Smooth muscle cell (in vitro differentiated cells): Measurements from ENCODE around the gene FAHD2A. TPM values are rescaled to one million over a fixed set of nuclear protein-coding genes. Genes with fewer than 3 reads are reported as not detected.

Experiments used
- DNase-seq: peaks from one replicate; lab custom pipeline; 2025; ENCODE audit not compliant: unreplicated experiment; lab: John Stamatoyannopoulos, UW
- H2AFZ ChIP-seq: fragments of 200-600 bp; sonication (generic); 2 replicates; pipeline ENCODE4 v1.6.0; 2016; ENCODE audit warnings: antibody characterized with exemption, low read depth, mild to moderate bottlenecking
- H3F3A ChIP-seq: fragments of 200-600 bp; sonication (generic); 2 replicates; pipeline ENCODE4 v1.6.0; 2017; ENCODE audit warnings: antibody characterized with exemption, low read depth
- H3K27ac ChIP-seq: fragments of 200-600 bp; sonication (generic); 2 replicates; pipeline ENCODE4 v1.5.1; 2016; ENCODE audit warnings: low read depth, mild to moderate bottlenecking
- H3K27me3 ChIP-seq: fragments of 200-600 bp; sonication (generic); 2 replicates; pipeline ENCODE4 v1.6.1; 2016; ENCODE audit warnings: low read depth, mild to moderate bottlenecking
- H3K36me3 ChIP-seq: fragments of 200-600 bp; sonication (generic); 2 replicates; pipeline ENCODE4 v1.5.1; 2016; ENCODE audit warnings: low read depth
- H3K4me1 ChIP-seq: fragments of 200-600 bp; sonication (generic); 2 replicates; pipeline ENCODE4 v1.5.1; 2016; ENCODE audit warnings: low read depth
- H3K4me2 ChIP-seq: fragments of 200-600 bp; sonication (generic); 2 replicates; pipeline ENCODE4 v1.6.0; 2016; ENCODE audit warnings: mild to moderate bottlenecking
- H3K4me3 ChIP-seq: fragments of 200-600 bp; sonication (generic); 2 replicates; pipeline ENCODE4 v1.5.1; 2016; ENCODE audit warnings: mild to moderate bottlenecking
- H3K79me2 ChIP-seq: fragments of 200-600 bp; sonication (generic); 2 replicates; pipeline ENCODE4 v1.6.0; 2016; ENCODE audit warnings: low read depth, mild to moderate bottlenecking
- H3K9ac ChIP-seq: fragments of 200-600 bp; sonication (generic); 2 replicates; pipeline ENCODE4 v1.6.0; 2016; ENCODE audit warnings: low read depth
- H3K9me3 ChIP-seq: fragments of 200-600 bp; sonication (generic); replicated peaks from 2 replicates; pipeline ENCODE4 v1.5.1; 2016; ENCODE audit warnings: low read depth
- H4K20me1 ChIP-seq: fragments of 200-600 bp; sonication (generic); 2 replicates; pipeline ENCODE4 v1.6.0; 2016; ENCODE audit warnings: low read depth
- CTCF ChIP-seq: fragments of 200-600 bp; sonication (generic); IDR thresholded peaks from 2 replicates; pipeline ENCODE4 v1.5.1; 2017; ENCODE audit warnings: borderline replicate concordance, mild to moderate bottlenecking, antibody characterized with exemption; ENCODE audit not compliant: insufficient read depth, poor library complexity, severe bottlenecking
- WGBS: methylation state at CpG from one replicate; pipeline ENCODE4 v1.1.7; 2016; ENCODE audit warnings: low lambda C conversion rate; 5-methylcytosine and 5-hydroxymethylcytosine counted together
- polyA plus RNA-seq: library from polyadenylated mRNA; unstranded; fragments of >200 nt; fragmentation: Nextera tagmentation; extraction: Ambion mirVana; gene quantifications from 2 replicates; pipeline ENCODE4 v1.2.1, GENCODE V29; 2016
- total RNA-seq: library from RNA; depleted of rRNA; stranded (reverse); fragments of >200 nt; gene quantifications from 2 replicates; pipeline ENCODE4 v1.2.3, GENCODE V29; 2014

Gene FAHD2A
- total and polyA plus RNA-seq, 2 experiments from 2014 or later: 32.2 to 44.6 TPM

DNA sequence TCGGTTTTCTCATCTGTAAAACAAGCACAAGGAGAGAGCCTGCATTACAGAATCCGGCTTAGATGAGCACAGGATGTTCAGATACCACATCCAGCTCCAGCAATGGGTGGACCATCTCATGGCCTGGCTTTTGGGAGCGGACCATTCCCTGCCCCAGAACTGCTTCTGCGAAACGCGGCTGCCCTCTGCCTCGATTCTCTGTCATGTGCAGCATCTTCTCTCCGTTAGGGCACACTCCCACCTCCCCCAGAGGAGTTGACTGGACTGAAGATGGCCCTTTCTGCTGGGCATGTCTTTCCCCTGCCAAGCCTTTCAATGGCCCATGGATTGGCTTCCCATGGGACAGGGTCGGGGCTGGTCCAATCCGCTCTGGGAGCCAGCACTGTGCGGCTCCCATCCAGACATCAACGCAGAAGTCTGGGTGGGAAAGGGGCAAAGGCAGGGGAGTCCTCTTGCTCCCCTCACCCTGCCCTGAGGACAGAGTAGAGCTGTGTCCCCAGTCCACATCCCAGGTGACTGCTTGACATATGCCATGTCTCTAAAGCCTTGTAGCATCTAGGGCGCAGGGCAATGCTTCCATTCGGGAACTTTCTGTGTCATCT lies 14.3 kb upstream of the FAHD2A start:
- H3K9ac ChIP-seq: no peak overlapping the region
- no peaks in the 10 kb centered on the region for H4K20me1 ChIP-seq
- no peak for TF ChIP-seq CTCF
- H3K36me3 ChIP-seq: no peaks in the 10 kb centered on the region
- H3K27me3 ChIP-seq: no peaks in the 10 kb centered on the region
- H3K79me2 ChIP-seq: no peaks in the 10 kb centered on the region
- no peak overlapping the region for H3K4me3 ChIP-seq
- H2AFZ ChIP-seq: no peak overlapping the region
- H3K4me1 ChIP-seq: no peaks in the 10 kb centered on the region
- 89% methylated on average over 14 of the region's 14 CpGs for WGBS
- H3K9me3 ChIP-seq: no peaks in the 10 kb centered on the region
- no peaks in the 10 kb centered on the region for H3F3A ChIP-seq
- no peak overlapping the region for H3K4me2 ChIP-seq
- no peak for DNase-seq
- H3K27ac ChIP-seq: no peak overlapping the region

GRCh38 chr2:95388856-95389244 lies 13.7 kb upstream of the FAHD2A start:
- 44% methylated on average over 15 of the region's 15 CpGs for WGBS

GRCh38 chr2:95389245-95390119 lies 13.0 kb upstream of the FAHD2A start:
- peak overlapping the region; percentile 58 for H3K4me2 ChIP-seq

More at GRCh38 chr2:95388856-95389244, 13.7 kb upstream of the FAHD2A start:
- DNase-seq: no peak
- Histone ChIP-seq H3K4me2 (peak overlapping the region; percentile 58), H3K9ac (no peak overlapping the region), H3K79me2 (no peaks in the 10 kb centered on the region), H3K4me3 (no peak overlapping the region), H2AFZ (no peak overlapping the region), H3K36me3 (no peaks in the 10 kb centered on the region), H3K27ac (no peak overlapping the region), H4K20me1 (no peaks in the 10 kb centered on the region), H3K9me3 (no peaks in the 10 kb centered on the region), H3K27me3 (no peaks in the 10 kb centered on the region), H3F3A (no peaks in the 10 kb centered on the region), H3K4me1 (no peaks in the 10 kb centered on the region)
- TF ChIP-seq CTCF: no peak

More at GRCh38 chr2:95389245-95390119, 13.0 kb upstream of the FAHD2A start:
- 68% methylated on average over 42 of the region's 46 CpGs for WGBS
- no peaks in the 10 kb centered on the region for H3K36me3 ChIP-seq
- H2AFZ ChIP-seq: no peak overlapping the region
- no peak overlapping the region for H3K4me3 ChIP-seq
- H3K9me3 ChIP-seq: no peaks in the 10 kb centered on the region
- no peak overlapping the region for H3K9ac ChIP-seq
- peak; percentile 84 for TF ChIP-seq CTCF
- no peaks in the 10 kb centered on the region for H3F3A ChIP-seq
- no peaks in the 10 kb centered on the region for H3K4me1 ChIP-seq
- no peaks in the 10 kb centered on the region for H3K27me3 ChIP-seq
- H3K79me2 ChIP-seq: no peaks in the 10 kb centered on the region
- no peaks in the 10 kb centered on the region for H4K20me1 ChIP-seq
- no peak for DNase-seq
- no peak overlapping the region for H3K27ac ChIP-seq
